H9 (cell line): ENCODE measurements around the gene PKN1. TPM values are rescaled to one million over a fixed set of nuclear protein-coding genes. Genes with fewer than 3 reads are reported as not detected.

Source experiments
- DNase-seq: peaks from one replicate; pipeline ENCODE4 v3.0.0-alpha.2; 2017
- H2AFZ ChIP-seq: one replicate; pipeline ENCODE4 v1.6.1; 2013; ENCODE audit warnings: mild to moderate bottlenecking, low read length, control low read depth, moderate library complexity
- H2AK5ac ChIP-seq: 2 replicates; pipeline ENCODE4 v1.6.1; 2013; ENCODE audit warnings: low read length, control low read depth, mixed read lengths; ENCODE audit not compliant: insufficient read length
- H2BK120ac ChIP-seq: one replicate; pipeline ENCODE4 v1.6.1; 2013; ENCODE audit warnings: low read depth, mild to moderate bottlenecking, low read length, control low read depth, inconsistent platforms; ENCODE audit not compliant: poor library complexity, severe bottlenecking
- H2BK12ac ChIP-seq: 2 replicates; pipeline ENCODE4 v1.6.1; 2013; ENCODE audit warnings: low read length, control low read depth, mixed read lengths, low read depth; ENCODE audit not compliant: insufficient read length
- H2BK15ac ChIP-seq: 2 replicates; pipeline ENCODE4 v1.6.1; 2013; ENCODE audit warnings: low read depth, low read length, control low read depth
- H2BK20ac ChIP-seq: one replicate; pipeline ENCODE4 v1.6.1; 2013; ENCODE audit warnings: low read depth, mild to moderate bottlenecking, low read length, control low read depth, inconsistent platforms; ENCODE audit not compliant: poor library complexity, severe bottlenecking
- H2BK5ac ChIP-seq: 2 replicates; pipeline ENCODE4 v1.6.1; 2013; ENCODE audit warnings: low read length, control low read depth, mixed read lengths; ENCODE audit not compliant: insufficient read length
- H3K14ac ChIP-seq: 2 replicates; pipeline ENCODE4 v1.6.1; 2013; ENCODE audit warnings: low read length, control low read depth; ENCODE audit not compliant: insufficient read depth
- H3K18ac ChIP-seq: 2 replicates; pipeline ENCODE4 v1.6.1; 2013; ENCODE audit warnings: low read depth, mild to moderate bottlenecking, mixed read lengths, low read length, control low read depth; ENCODE audit not compliant: insufficient read length
- H3K23ac ChIP-seq: 2 replicates; pipeline ENCODE4 v1.6.1; 2013; ENCODE audit warnings: low read length, control low read depth, mixed read lengths, low read depth; ENCODE audit not compliant: insufficient read length
- H3K23me2 ChIP-seq: 2 replicates; pipeline ENCODE4 v1.6.1; 2013; ENCODE audit warnings: low read depth, mild to moderate bottlenecking, mixed read lengths, low read length, control low read depth; ENCODE audit not compliant: insufficient read length, poor library complexity, severe bottlenecking
- H3K27ac ChIP-seq: 2 replicates; pipeline ENCODE4 v1.5.1; 2013; ENCODE audit warnings: low read length, control low read depth, mixed read lengths, low read depth; ENCODE audit not compliant: insufficient read length
- H3K27me3 ChIP-seq: 2 replicates; pipeline ENCODE4 v1.6.1; 2013; ENCODE audit warnings: low read length, control low read depth, inconsistent platforms; ENCODE audit not compliant: insufficient read depth
- H3K4ac ChIP-seq: 2 replicates; pipeline ENCODE4 v1.6.1; 2013; ENCODE audit warnings: low read depth, mild to moderate bottlenecking, control low read depth, inconsistent platforms, low read length, moderate library complexity
- H3K4me1 ChIP-seq: 2 replicates; pipeline ENCODE4 v1.6.1; 2013; ENCODE audit warnings: low read length, control low read depth, inconsistent platforms; ENCODE audit not compliant: insufficient read depth
- H3K4me2 ChIP-seq: 2 replicates; pipeline ENCODE4 v1.6.1; 2013; ENCODE audit warnings: low read length, control low read depth, mixed read lengths; ENCODE audit not compliant: insufficient read length, insufficient read depth
- H3K56ac ChIP-seq: 2 replicates; pipeline ENCODE4 v1.6.1; 2013; ENCODE audit warnings: low read depth, mild to moderate bottlenecking, mixed read lengths, low read length, control low read depth; ENCODE audit not compliant: insufficient read length
- H3K79me1 ChIP-seq: 2 replicates; pipeline ENCODE4 v1.6.1; 2013; ENCODE audit warnings: low read depth, mild to moderate bottlenecking, moderate library complexity, low read length, control low read depth, inconsistent platforms; ENCODE audit not compliant: insufficient read depth, poor library complexity, severe bottlenecking
- H3K79me2 ChIP-seq: 2 replicates; pipeline ENCODE4 v1.6.1; 2013; ENCODE audit warnings: low read length, control low read depth, inconsistent platforms; ENCODE audit not compliant: insufficient read depth
- H3K9ac ChIP-seq: 2 replicates; pipeline ENCODE4 v1.6.1; 2013; ENCODE audit warnings: low read length, control low read depth, mixed read lengths; ENCODE audit not compliant: insufficient read length; ENCODE audit errors: extremely low read depth
- H3K9me3 ChIP-seq: one replicate; pipeline ENCODE4 v1.6.1; 2013; ENCODE audit warnings: low read depth, low read length, inconsistent platforms; ENCODE audit not compliant: control insufficient read depth
- H3T11ph ChIP-seq: one replicate; pipeline ENCODE4 v1.6.1; 2013; ENCODE audit warnings: mild to moderate bottlenecking, low read length, control low read depth, inconsistent platforms
- H4K20me1 ChIP-seq: one replicate; pipeline ENCODE4 v1.6.1; 2013; ENCODE audit not compliant: control insufficient read depth, insufficient read length, insufficient read depth
- H4K5ac ChIP-seq: 2 replicates; pipeline ENCODE4 v1.6.1; 2013; ENCODE audit warnings: low read depth, mild to moderate bottlenecking, mixed read lengths, low read length, control low read depth; ENCODE audit not compliant: insufficient read length
- H4K8ac ChIP-seq: replicated peaks from 2 replicates; pipeline ENCODE4 v1.6.1; 2013; ENCODE audit warnings: low read length, control low read depth, mixed read lengths, low read depth; ENCODE audit not compliant: insufficient read length
- H4K91ac ChIP-seq: 2 replicates; pipeline ENCODE4 v1.6.1; 2013; ENCODE audit warnings: low read depth, mild to moderate bottlenecking, moderate library complexity, mixed read lengths, low read length, control low read depth; ENCODE audit not compliant: insufficient read length
- H3K27ac Mint-ChIP-seq, 3 experiments: 2 replicates in 2 of 3; 3 replicates in 1 of 3; pipeline ENCODE4 v1.8.0; 2020 to 2021; ENCODE audit warnings: mixed read lengths in 3 of 3, mild to moderate bottlenecking in 1 of 3, moderate library complexity in 1 of 3
- H3K27me3 Mint-ChIP-seq: 2 replicates; pipeline ENCODE4 v1.8.0; 2021; ENCODE audit warnings: low read depth, mild to moderate bottlenecking, moderate library complexity, mixed read lengths
- H3K36me3 Mint-ChIP-seq, 3 experiments: 2 replicates in 2 of 3; 3 replicates in 1 of 3; pipeline ENCODE4 v1.8.0; 2020 to 2021; ENCODE audit warnings: low read depth in 3 of 3, mixed read lengths in 3 of 3; ENCODE audit not compliant: insufficient read depth in 1 of 3
- H3K4me1 Mint-ChIP-seq, 2 experiments: 2 replicates each; pipeline ENCODE4 v1.8.0; 2020; ENCODE audit warnings: mixed read lengths in 2 of 2
- H3K4me3 Mint-ChIP-seq, 2 experiments: 2 replicates in 1 of 2; 3 replicates in 1 of 2; pipeline ENCODE4 v1.8.0; 2020 to 2021; ENCODE audit warnings: mild to moderate bottlenecking in 2 of 2, mixed read lengths in 2 of 2, moderate library complexity in 1 of 2
- H3K9me3 Mint-ChIP-seq, 2 experiments: 2 replicates in 1 of 2; 3 replicates in 1 of 2; pipeline ENCODE4 v1.8.0; 2020; ENCODE audit warnings: mild to moderate bottlenecking in 2 of 2, mixed read lengths in 2 of 2, moderate library complexity in 1 of 2
- CTCF ChIP-seq: fragments of 200-600 bp; sonication (generic); conservative IDR thresholded peaks from 3 replicates; pipeline ENCODE4 v1.8.0; 2021; ENCODE audit warnings: antibody characterized with exemption, mild to moderate bottlenecking
- WGBS: extraction: QIAGEN DNeasy Blood & Tissue Kit; methylation state at CpG from one replicate; pipeline ENCODE4 v1.1.7; 2013; ENCODE audit warnings: missing lambda C conversion rate, low lambda C conversion rate, mixed read lengths; ENCODE audit not compliant: insufficient read length; ENCODE audit errors: extremely low coverage; 5-methylcytosine and 5-hydroxymethylcytosine counted together
- total RNA-seq: library from RNA; stranded (reverse); gene quantifications from 2 replicates; pipeline ENCODE4 v1.2.1, GENCODE V29; 2021

Gene PKN1
- total RNA-seq, 1 experiment from 2014 or later, result 159 TPM

GRCh38 chr19:14383661-14384555, 49.2 kb upstream of the PKN1 start:
- Histone ChIP-seq H3K4ac (no peak overlapping the region), H3K18ac (no peak overlapping the region), H3K23me2 (no peaks in the 10 kb centered on the region), H2BK12ac (no peak overlapping the region), H3K27me3 (no peaks in the 10 kb centered on the region), H3K4me2 (no peak overlapping the region), H2AFZ (no peak overlapping the region), H3K23ac (no peak overlapping the region), H3K27ac (no peak overlapping the region), H4K5ac (no peak overlapping the region), H2BK5ac (no peak overlapping the region), H2BK20ac (no peak overlapping the region), H3K79me1 (no peaks in the 10 kb centered on the region), H2BK15ac (no peak overlapping the region), H3T11ph (no peak overlapping the region), H4K8ac (no peak overlapping the region), H3K56ac (no peak overlapping the region), H3K14ac (no peak overlapping the region), H2AK5ac (no peak overlapping the region), H3K4me1 (0 out of 2 replicates have a peak, but pooled peaks cover 2% of the 10 kb centered on the region), H3K9me3 (no peaks in the 10 kb centered on the region), H2BK120ac (no peak overlapping the region), H4K91ac (no peak overlapping the region), H3K9ac (no peak overlapping the region), H4K20me1 (no peaks in the 10 kb centered on the region), H3K79me2 (no peaks in the 10 kb centered on the region)
- no peak overlapping the region for H3K4me3 Mint-ChIP-seq
- H3K4me1 Mint-ChIP-seq, result peaks cover 10 to 27% of the 10 kb centered on the region in 2 experiments
- peaks cover 4% of the 10 kb centered on the region for H3K27me3 Mint-ChIP-seq
- H3K36me3 Mint-ChIP-seq, result no peaks in the 10 kb centered on the region
- TF ChIP-seq CTCF, result no peak
- DNase-seq, result no peak
- H3K27ac Mint-ChIP-seq, result peak overlapping the region in 2 of 3 experiments; percentile 16 to 87; a peak in 3 of 7 replicates
- no peaks in the 10 kb centered on the region for H3K9me3 Mint-ChIP-seq
- WGBS, result no CpG with 5 or more reads among the region's 10 CpGs
